ENCODE data around the gene MED10. TPM values are rescaled to one million over a fixed set of nuclear protein-coding genes. Genes with fewer than 3 reads are reported as not detected.

Gene MED10
- 40.8 TPM for total RNA-seq

- intact Hi-C loops (cut with DNase I), result no loop called here
- ATAC-seq, result peak; percentile 100
Observed at GRCh38 chr5:6377905-6378765, at the start of gene MED10. MED10 (minus strand) TSS chr5:6378547; CDS start chr5:6378483, 64 bp downstream.

GRCh38 chr5:6427694-6428093 lies 49.3 kb upstream of the MED10 start:
- no peak for ATAC-seq
- intact Hi-C loops (cut with DNase I), result no loop called here
- no peak for DNase-seq (ENCODE audit: low spot score)

More at GRCh38 chr5:6377905-6378765, at the start of gene MED10:
- DNase-seq (ENCODE audit: low spot score), result peak; percentile 98

- ATAC-seq (no peak), DNase-seq (ENCODE audit: low spot score) (no peak)
- intact Hi-C loops (cut with DNase I), result no loop called here
Observed at GRCh38 chr5:6424700-6425099, 46.4 kb upstream of the MED10 start.

GRCh38 chr5:6424110-6424659 lies 45.8 kb upstream of the MED10 start:
- no peak for ATAC-seq
- DNase-seq (ENCODE audit: low spot score), result no peak
- intact Hi-C loops (cut with DNase I), result no loop called here

- ATAC-seq (no peak), DNase-seq (ENCODE audit: low spot score) (no peak)
- intact Hi-C loops (cut with DNase I), result no loop called here
Observed at GRCh38 chr5:6423327-6424109, 45.2 kb upstream of the MED10 start.

GRCh38 chr5:6419340-6419852 lies 41.0 kb upstream of the MED10 start:
- ATAC-seq (no peak), DNase-seq (ENCODE audit: low spot score) (no peak)
- intact Hi-C loops (cut with DNase I), result no loop called here

GRCh38 chr5:6418679-6419276 lies 40.4 kb upstream of the MED10 start:
- DNase-seq (ENCODE audit: low spot score) (no peak), ATAC-seq (no peak)
- intact Hi-C loops (cut with DNase I), result no loop called here

- no peak for ATAC-seq
- intact Hi-C loops (cut with DNase I), result no loop called here
- no peak for DNase-seq (ENCODE audit: low spot score)
Observed at GRCh38 chr5:6417657-6418056, 39.3 kb upstream of the MED10 start.

- no peak for DNase-seq (ENCODE audit: low spot score)
- no peak for ATAC-seq
- intact Hi-C loops (cut with DNase I), result no loop called here
Observed at GRCh38 chr5:6412811-6413210, 34.5 kb upstream of the MED10 start.

GRCh38 chr5:6411141-6411540 lies 32.8 kb upstream of the MED10 start:
- no peak for ATAC-seq
- no peak for DNase-seq (ENCODE audit: low spot score)
- intact Hi-C loops (cut with DNase I), result no loop called here

- intact Hi-C loops (cut with DNase I), result no loop called here
- no peak for DNase-seq (ENCODE audit: low spot score)
- no peak for ATAC-seq
Observed at GRCh38 chr5:6410421-6410820, 32.1 kb upstream of the MED10 start.

GRCh38 chr5:6408627-6409446 lies 30.5 kb upstream of the MED10 start:
- DNase-seq (ENCODE audit: low spot score), result no peak
- intact Hi-C loops (cut with DNase I), result no loop called here
- ATAC-seq, result no peak

GRCh38 chr5:6408260-6408596 lies 29.9 kb upstream of the MED10 start:
- intact Hi-C loops (cut with DNase I), result no loop called here
- ATAC-seq, result no peak
- no peak for DNase-seq (ENCODE audit: low spot score)

- no peak for ATAC-seq
- intact Hi-C loops (cut with DNase I), result no loop called here
- DNase-seq (ENCODE audit: low spot score), result no peak
Observed at GRCh38 chr5:6407558-6408259, 29.4 kb upstream of the MED10 start.

- DNase-seq (ENCODE audit: low spot score) (no peak), ATAC-seq (no peak)
- intact Hi-C loops (cut with DNase I), result no loop called here
Observed at GRCh38 chr5:6405591-6405990, 27.2 kb upstream of the MED10 start.

GRCh38 chr5:6404129-6404528 lies 25.8 kb upstream of the MED10 start:
- DNase-seq (ENCODE audit: low spot score), result no peak
- no peak for ATAC-seq
- intact Hi-C loops (cut with DNase I), result no loop called here

GRCh38 chr5:6403416-6403815 lies 25.1 kb upstream of the MED10 start:
- no peak for ATAC-seq
- DNase-seq (ENCODE audit: low spot score), result no peak
- intact Hi-C loops (cut with DNase I), result no loop called here

GRCh38 chr5:6402939-6403338 lies 24.6 kb upstream of the MED10 start:
- intact Hi-C loops (cut with DNase I), result no loop called here
- DNase-seq (ENCODE audit: low spot score), result no peak
- no peak for ATAC-seq
